ENCODE results near the gene CARHSP1.
A peak's percentile ranks its signal among the peaks of the same experiment; 100 is the strongest.

The CARHSP1 gene

GRCh38 chr16:8869212-8869987 lies 594 bp upstream of the CARHSP1 start:
- Histone ChIP-seq H3K27ac (ENCODE audit: extremely low read depth, low read depth, low read length) (no peak overlapping the region; the same call in 1 of the 2 replicates), H3K4me1 (ENCODE audit: control insufficient read depth, insufficient read depth, low read length) (peaks cover 7% of the 10 kb centered on the region)
- POLR2A ChIA-PET, result interaction anchor here (0.6 to 2.4 kb wide), 19 partner anchors 9 to 222 kb away, joined by 3 to 21 read pairs (median 4); partner anchors contain the start of genes ABAT, HAPSTR1, PMM2 and TMEM186

DNA sequence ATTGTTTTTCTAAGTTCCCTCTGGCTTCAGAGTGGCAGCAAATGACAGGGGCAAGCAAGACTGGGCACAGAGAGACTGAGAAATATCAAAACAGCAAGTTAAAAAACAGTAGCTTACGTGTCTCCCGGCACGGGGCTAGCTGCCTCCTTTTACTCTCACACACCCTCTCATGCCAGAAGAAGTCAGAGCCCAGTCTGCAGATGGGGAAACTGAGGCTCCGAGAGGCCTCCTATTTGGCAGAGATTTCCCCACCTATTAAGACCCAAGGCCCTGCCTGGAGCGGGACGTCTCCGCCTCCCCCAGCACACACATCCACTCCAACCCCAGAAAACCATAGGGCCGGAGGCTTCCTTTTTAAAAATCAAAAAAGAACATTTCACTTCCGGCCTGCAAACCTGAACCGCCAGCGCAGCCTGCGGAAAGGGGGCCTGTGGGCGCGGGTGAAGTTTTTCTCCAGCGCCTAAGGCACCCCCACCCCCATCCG lies 832 bp downstream of the CARHSP1 start:
- peaks cover 11% of the 10 kb centered on the region for H3K4me1 ChIP-seq (ENCODE audit: control insufficient read depth, insufficient read depth, low read length)
- TF ChIP-seq ZNF416 (tag by site-specific recombination; IDR thresholded peaks at IDR 0.05) (no peak), ZBTB8A (tag by site-specific recombination; IDR thresholded peaks at IDR 0.05) (peak; percentile 98), ZNF777 (tag by site-specific recombination; IDR thresholded peaks at IDR 0.05; ENCODE audit: borderline replicate concordance) (no peak), ZFP3 (tag by site-specific recombination; IDR thresholded peaks at IDR 0.05; ENCODE audit: low read depth) (0 out of 2 replicates have a peak, but pooled peaks have one; percentile 7), ZNF23 (tag by site-specific recombination; IDR thresholded peaks at IDR 0.05; ENCODE audit: borderline replicate concordance) (no peak), ZBTB1 (tag by site-specific recombination; IDR thresholded peaks at IDR 0.05) (no peak), PRDM6 (tag by site-specific recombination; IDR thresholded peaks at IDR 0.05) (peak; percentile 64), KLF8 (tag by site-specific recombination; IDR thresholded peaks at IDR 0.05) (no peak), ZNF335 (tag by site-specific recombination; conservative IDR thresholded peaks at IDR 0.05) (peak; percentile 86), ZBTB6 (tag by site-specific recombination; IDR thresholded peaks at IDR 0.05) (peak; percentile 71; the same call in 1 of the 2 replicates), ZNF121 (tag by site-specific recombination; IDR thresholded peaks at IDR 0.05) (no peak), EGR2 (tag by site-specific recombination; IDR thresholded peaks at IDR 0.05; ENCODE audit: low read depth) (peak; percentile 45; the same call in 1 of the 2 replicates)
- TF ChIP-seq, protein P1, sequence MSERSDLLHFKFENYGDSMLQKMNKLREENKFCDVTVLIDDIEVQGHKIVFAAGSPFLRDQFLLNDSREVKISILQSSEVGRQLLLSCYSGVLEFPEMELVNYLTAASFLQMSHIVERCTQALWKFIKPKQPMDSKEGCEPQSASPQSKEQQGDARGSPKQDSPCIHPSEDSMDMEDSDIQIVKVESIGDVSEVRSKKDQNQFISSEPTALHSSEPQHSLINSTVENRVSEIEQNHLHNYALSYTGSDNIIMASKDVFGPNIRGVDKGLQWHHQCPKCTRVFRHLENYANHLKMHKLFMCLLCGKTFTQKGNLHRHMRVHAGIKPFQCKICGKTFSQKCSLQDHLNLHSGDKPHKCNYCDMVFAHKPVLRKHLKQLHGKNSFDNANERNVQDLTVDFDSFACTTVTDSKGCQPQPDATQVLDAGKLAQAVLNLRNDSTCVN (tag by site-specific recombination; optimal IDR thresholded peaks at IDR 0.05), result peak; percentile 49
- no peaks in the 10 kb centered on the region for H3K9me3 ChIP-seq (ENCODE audit: control insufficient read depth, insufficient read depth, low read depth, low read length)
- ChIA-PET CTCF (no interaction called here), POLR2A (interaction anchor here (0.6 to 2.4 kb wide), 12 partner anchors 13 to 224 kb away, joined by 3 to 21 read pairs (median 4); partner anchors contain the start of genes ABAT, HAPSTR1, PMM2 and TMEM186)
- H3K4me3 ChIP-seq (ENCODE audit: low read depth, low read length), result peak overlapping the region; percentile 75
- H3K27ac ChIP-seq (ENCODE audit: extremely low read depth, low read depth, low read length), result peak overlapping the region; percentile 90
- H3K36me3 ChIP-seq (ENCODE audit: control insufficient read depth in 2 of 2, insufficient read depth in 1 of 2, low read length in 2 of 2), result peaks cover 0 to 14% of the 10 kb centered on the region in 2 experiments; a peak in 2 of 3 replicates

More at GRCh38 chr16:8869212-8869987, 594 bp upstream of the CARHSP1 start:
- H3K4me3 ChIP-seq (ENCODE audit: low read depth, low read length), result peak overlapping the region; percentile 45
- TF ChIP-seq EGR2 (tag by site-specific recombination; IDR thresholded peaks at IDR 0.05; ENCODE audit: low read depth), result peak; percentile 49
- peak; percentile 48; the same call in 1 of the 2 replicates for TF ChIP-seq ZNF398 (tag by site-specific recombination; IDR thresholded peaks at IDR 0.05)
- TF ChIP-seq, protein P1 (tag by site-specific recombination; optimal IDR thresholded peaks at IDR 0.05), result peak; percentile 24
- TF ChIP-seq SP2 (tag by site-specific recombination; IDR thresholded peaks at IDR 0.05), result no peak
- TF ChIP-seq ZNF366 (tag by site-specific recombination; conservative IDR thresholded peaks at IDR 0.05), result peak; percentile 77
- TF ChIP-seq ZNF473 (tag by site-specific recombination; IDR thresholded peaks at IDR 0.05), result no peak
- TF ChIP-seq ZXDB (tag by site-specific recombination; IDR thresholded peaks at IDR 0.05), result peak; percentile 96
- peak; percentile 96 for TF ChIP-seq PRDM1 (tag by site-specific recombination; IDR thresholded peaks at IDR 0.05)
- TF ChIP-seq ZBTB8A (tag by site-specific recombination; IDR thresholded peaks at IDR 0.05), result peak; percentile 70
- peak; percentile 9; the same call in 1 of the 2 replicates for TF ChIP-seq KLF1 (tag by site-specific recombination; IDR thresholded peaks at IDR 0.05)
- TF ChIP-seq ZBTB6 (tag by site-specific recombination; IDR thresholded peaks at IDR 0.05), result peak; percentile 57; the same call in 1 of the 2 replicates
- no peak for TF ChIP-seq ZNF274 (IDR thresholded peaks at IDR 0.05; ENCODE audit: low read length)
- no peak for TF ChIP-seq ZNF274 (tag by site-specific recombination; IDR thresholded peaks at IDR 0.05; ENCODE audit: borderline replicate concordance)
- TF ChIP-seq ZFHX2 (tag by site-specific recombination; conservative IDR thresholded peaks at IDR 0.05), result peak; percentile 56
- TF ChIP-seq ZNF2 (tag by site-specific recombination; IDR thresholded peaks at IDR 0.05), result 0 out of 2 replicates have a peak, but pooled peaks have one; percentile 21
- peaks cover 0 to 8% of the 10 kb centered on the region in 2 experiments; a peak in 2 of 3 replicates for H3K36me3 ChIP-seq (ENCODE audit: control insufficient read depth in 2 of 2, insufficient read depth in 1 of 2, low read length in 2 of 2)
- CTCF ChIA-PET, result interaction anchor here (0.6 to 4.5 kb wide), 5 partner anchors 10 to 103 kb away, joined by 3 to 30 read pairs (median 3); partner anchors contain the start of gene LITAFD
- no peaks in the 10 kb centered on the region for H3K9me3 ChIP-seq (ENCODE audit: control insufficient read depth, insufficient read depth, low read depth, low read length)
